NCI-H1105 treated with DMSO at 0.1 percent for 48 hours (cell line): ENCODE data around the gene IGFLR1.

Experiments used
- DNase-seq: peaks from one replicate; lab custom pipeline; 2025; lab: John Stamatoyannopoulos, UW

The IGFLR1 gene

DNA sequence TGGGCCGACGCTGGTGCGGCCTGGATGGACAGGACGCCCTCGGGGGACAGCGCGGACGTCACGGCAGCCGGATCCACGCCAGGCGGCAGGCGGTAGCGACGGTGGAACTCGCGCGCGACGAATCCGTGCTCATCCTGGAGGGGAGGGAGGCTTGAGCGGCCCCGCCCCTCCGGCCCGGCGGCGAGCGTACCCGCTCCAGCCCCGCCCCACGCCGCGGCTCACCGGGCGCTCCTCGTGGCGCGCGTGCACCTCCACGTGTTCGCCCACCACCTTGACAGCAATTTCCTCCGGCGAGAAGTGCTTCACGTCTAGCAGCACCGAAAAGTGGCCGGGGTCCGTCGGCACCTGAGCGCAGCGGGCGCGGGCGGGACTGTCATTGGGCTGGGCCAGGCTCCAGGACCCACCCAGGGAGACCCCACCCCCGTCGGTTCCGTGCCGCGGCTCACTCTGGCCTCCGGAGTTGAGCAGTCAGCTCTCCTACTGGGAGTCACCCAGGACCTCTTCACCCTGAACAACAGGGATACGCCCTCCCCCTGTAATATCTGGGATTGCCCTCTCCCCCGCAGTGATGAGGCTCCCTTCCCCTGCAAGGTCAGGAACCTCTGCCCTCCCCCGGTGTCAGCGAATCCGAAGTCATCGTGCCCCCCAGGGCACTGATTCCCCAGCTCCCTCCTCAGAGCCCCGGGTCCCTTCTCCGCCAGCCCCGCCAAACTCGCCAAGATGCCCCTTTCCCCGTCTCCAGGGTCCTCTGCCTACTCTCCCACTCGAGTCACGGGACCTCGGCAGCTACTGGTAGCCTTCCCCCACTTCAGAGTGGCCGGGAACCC is 13.5 kb upstream of the IGFLR1 start:
- no peak for DNase-seq

DNA sequence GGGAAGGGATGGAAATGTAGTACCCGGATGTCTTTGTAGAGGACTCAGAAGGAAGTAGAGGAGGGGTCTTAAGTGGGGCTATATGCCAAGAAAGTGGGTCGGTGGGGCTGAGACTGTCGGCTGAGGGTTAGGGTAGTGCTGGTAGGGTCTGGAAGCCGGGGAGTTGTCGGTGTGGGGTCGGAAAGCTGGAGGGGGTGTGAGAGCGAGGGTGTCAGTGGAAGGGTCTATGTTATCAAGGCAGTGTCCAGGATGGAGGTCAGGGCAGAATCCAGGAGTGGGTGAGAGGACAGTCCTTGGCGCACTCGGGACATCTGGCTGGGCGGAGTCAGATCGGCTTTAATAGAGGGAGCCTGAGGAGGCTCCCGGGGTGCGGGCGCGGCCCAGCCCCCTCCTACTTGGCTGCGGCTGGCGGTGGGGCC is 12.9 kb upstream of the IGFLR1 start:
- DNase-seq, result no peak

DNA sequence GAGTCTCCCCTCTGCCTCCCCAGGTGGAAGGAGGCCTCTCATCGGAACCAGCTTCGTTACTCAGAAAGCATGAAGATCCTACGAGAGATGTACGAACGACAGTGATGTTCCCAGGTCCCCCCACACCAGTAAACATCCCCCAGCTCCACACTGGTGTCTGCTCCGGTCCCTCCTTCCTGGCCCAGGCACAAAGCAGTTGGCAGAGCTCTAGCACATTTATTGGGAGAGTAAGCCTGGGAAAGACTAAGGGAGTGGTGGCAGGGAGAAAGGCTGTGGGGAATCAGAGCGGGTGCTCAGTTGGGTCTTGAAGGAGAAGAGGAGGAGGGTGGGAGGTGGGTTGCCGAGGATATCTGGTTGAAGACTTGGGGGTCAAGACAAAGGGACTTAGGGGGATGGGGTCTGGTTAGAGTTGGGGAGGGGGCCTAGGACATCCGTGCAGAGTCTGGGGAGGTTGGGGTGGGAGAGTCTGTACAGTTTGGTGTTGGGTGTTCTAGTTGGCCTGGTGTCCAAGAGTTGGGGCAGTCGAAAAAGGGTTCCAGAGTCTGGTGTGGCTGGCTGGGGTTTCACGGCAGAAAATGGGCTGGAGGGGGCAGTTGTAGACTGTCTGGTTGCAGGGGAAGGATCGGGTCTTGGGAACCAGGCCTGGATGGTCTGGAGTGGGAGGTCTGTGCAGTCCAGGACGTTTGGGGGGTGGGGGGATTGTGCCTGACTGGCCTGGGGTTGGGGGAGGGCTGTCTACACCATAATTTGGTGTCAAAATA is 12.3 kb upstream of the IGFLR1 start:
- no peak for DNase-seq

GRCh38 chr19:35753634-35754369 is 11.6 kb upstream of the IGFLR1 start:
- no peak for DNase-seq

GRCh38 chr19:35752746-35753350 is 10.6 kb upstream of the IGFLR1 start:
- DNase-seq, result no peak

- no peak for DNase-seq
Observed at GRCh38 chr19:35751839-35752745, 9.8 kb upstream of the IGFLR1 start.

- DNase-seq, result no peak
Observed at GRCh38 chr19:35750167-35750566, 7.9 kb upstream of the IGFLR1 start.

DNA sequence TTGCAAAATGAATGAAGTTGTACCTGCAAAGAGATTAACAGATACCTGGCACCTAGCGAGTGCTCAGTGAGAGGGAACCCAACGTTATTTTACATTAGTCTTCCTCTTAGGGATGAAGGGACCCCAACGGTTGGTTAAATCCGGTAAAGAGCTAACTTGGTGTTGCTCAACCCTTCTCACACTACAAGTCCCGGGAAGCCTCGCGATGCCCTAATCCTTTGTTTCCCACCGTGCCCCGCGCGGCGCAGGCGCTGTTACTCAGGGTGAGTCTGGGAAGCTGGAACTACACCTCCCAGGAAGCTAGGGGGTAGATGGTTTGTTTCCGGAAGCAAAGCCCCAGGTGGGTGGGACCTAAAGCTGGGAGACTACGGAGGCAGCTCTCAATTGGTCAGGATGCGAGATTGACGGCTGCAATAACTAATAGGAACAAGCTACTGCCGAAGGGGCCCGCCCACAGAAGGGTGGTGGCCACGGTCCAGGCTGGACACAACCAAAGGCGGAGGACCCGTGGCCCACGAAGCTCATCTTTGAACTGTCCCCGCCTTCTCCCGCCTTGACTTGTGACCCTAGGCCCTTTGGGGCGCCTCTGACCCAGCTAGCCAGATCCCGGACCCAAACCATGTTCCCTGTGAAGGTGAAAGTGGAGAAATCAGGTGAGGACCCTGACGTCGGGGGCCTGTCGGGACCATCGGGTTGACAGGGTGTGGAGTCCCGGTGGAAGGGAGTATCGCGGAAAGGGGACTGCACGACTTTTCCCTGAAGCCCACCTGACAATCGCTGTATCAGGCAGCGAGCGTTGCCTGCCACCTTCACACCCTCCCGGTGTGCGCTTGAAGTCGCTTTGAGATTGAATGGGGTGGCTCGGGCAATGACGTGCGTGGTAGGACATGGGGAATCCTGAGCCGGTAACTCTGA is 6.1 kb upstream of the IGFLR1 start, which contains the start of gene LIN37:
Gene LIN37 (plus strand): TSS at position 471 of the 915 bp plus-strand sequence. CDS start 149 bp downstream, at position 620.
- DNase-seq, result peak; percentile 99

GRCh38 chr19:35746531-35746930 is 4.3 kb upstream of the IGFLR1 start:
- no peak for DNase-seq

- DNase-seq, result no peak
Observed at GRCh38 chr19:35746087-35746462, 3.8 kb upstream of the IGFLR1 start.

DNA sequence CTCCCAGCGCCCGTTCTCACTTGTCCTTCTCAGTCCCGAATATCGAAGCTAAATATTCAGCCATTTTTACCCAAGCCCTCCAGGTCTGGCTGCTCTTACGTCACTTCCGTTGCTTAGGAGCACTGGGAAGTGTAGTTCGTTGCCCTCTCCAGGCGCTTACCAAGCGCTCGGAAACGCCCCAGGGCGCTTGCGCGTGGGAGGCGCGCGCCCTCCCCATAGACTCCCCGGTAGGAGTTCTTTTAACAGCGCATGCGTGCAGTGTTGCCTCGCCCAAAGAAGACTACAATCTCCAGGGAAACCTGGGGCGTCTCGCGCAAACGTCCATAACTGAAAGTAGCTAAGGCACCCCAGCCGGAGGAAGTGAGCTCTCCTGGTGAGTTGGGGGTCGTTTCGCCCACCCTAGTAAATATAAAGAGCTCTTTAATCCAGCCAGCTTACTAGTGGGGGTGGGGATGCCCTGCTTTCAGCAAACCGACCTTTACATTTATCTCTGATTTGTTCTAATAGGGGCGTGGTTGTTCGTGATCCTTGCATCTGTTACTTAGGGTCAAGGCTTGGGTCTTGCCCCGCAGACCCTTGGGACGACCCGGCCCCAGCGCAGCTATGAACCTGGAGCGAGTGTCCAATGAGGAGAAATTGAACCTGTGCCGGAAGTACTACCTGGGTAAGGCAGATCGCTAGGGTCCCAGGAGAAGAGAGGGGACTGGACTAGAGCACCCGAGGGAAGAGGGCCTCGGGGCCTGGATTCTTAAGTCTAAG is 3.3 kb upstream of the IGFLR1 start, which contains the start of the genes PSENEN and U2AF1L4:
Gene PSENEN (plus strand): TSS at position 324 of the 759 bp plus-strand sequence. CDS start 280 bp downstream, at position 604.
Gene U2AF1L4 (minus strand): TSS at position 91 of the 759 bp plus-strand sequence. CDS start 27 bp downstream, at position 64.
- peak; percentile 99 for DNase-seq

DNA sequence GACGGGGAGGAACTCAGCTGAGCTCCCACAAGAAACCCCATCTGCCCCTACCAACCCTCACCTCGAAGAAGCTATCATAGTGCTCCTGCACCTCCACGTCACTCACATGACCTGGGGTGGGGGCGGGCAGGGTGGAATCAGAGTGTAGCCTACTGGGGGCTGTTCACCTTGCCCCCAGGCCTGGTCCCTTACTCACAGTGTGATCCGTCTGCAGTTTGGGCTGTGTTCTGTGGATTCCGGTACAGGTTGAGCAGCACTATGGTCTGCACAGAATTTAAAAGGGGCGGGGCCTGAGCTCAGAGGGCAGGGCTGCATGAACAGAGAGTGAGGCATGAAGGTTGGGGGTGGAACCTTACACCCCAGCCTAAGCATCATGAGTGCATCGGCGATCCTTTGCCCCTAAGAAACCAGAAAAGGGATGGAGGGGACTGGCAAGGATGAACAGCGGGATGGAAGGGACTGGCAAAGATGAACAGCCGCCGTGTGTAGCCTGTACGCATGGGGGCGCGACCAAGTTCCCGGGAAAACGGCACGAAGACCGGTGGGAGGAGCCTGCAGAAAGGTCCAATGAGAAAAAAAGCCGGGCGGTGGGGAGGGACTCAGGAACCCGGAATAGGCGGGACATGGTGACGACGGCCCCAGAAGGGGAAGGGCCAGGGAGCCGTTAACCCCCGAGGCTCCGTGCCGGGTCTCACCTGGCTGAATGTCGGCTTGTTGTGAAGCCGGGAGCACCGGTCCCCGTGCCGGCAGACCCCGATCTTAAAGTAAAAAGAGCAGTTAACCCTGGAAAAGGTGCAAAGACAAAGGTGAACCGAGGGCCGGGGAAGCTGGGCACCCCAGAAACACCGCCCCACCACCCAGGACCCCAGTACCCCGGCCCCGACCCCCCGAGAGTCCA is 2.4 kb upstream of the IGFLR1 start:
- peak; percentile 93 for DNase-seq

- no peak for DNase-seq
Observed at GRCh38 chr19:35743640-35744429, 1.6 kb upstream of the IGFLR1 start.

DNA sequence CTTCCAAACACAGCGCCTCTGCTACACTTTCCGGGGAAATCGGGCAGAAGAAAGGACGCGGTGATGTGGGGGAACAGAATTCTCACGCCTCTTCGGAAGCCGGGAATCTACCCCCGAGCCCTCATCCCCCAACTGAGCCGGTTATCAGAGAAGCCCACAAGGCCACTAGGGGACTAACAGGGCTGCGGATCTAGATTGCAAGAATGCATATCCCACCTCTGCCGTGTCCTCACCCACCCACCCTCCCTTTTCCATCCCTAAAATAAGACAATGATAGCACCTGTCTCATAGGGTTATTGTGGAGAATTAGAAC is 1.1 kb downstream of the IGFLR1 start:
- no peak for DNase-seq

DNA sequence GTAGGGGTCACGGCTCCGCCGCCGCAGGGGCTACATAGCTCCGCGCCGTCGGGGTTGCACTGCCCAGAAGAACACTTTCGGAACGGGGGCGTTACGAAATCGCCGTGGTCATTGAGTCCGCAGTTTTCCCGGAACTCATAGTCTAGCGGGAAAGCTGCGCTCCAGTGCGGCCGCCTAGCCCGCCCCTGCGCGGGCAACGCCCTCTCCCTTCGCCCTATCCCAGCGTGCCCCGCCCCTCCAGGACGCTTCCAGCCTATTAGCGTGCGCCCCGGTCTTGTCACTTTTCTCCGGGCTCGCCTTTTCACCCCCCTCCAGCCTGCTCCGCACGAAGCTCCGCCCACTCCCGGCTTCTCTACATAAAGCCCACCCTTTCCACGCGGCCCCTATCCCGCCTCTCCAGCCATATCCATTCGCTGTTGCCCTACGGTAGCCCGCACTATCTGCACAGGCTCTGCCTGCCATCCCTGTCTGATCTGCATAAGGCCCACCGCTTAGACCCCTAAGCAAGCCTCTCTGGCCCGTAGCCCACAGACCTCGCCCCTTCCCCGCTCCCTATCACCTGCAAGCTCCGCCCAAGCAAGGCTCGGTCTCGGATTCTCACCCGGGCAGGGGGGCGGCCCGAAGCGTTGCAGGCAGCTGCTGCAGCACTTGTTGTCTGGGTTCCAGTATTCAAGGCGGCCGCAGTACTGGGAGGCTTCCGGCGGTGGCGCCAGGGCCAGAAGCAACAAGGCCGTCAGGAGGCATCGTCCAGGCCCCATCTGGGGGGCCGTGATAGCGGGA is 1.6 kb downstream of the IGFLR1 start:
- peak; percentile 98 for DNase-seq

DNA sequence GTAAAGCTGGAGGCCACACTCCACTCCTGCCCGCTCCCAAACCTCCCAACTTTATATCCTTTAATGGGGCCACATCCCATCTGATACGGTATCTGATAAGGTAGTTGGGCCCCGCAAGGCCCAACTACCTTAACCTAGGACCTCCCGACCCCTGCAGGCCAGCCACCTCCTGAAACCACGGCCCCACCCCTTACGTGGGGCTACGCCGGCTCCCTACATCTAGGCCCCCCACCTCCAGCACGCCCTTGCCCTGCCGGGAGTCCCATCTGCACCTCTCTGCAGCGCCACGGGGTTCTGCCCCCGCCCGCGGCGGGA is 2.2 kb downstream of the IGFLR1 start:
- no peak for DNase-seq
